GM12872 (cell line): ENCODE data around the gene DYNC1I2.

Experiments used
- TF ChIP-seq, protein P1 (sequence below): IDR thresholded peaks from 3 replicates; pipeline ENCODE4 v1.5.1; 2011; ENCODE audit warnings: low read depth, mild to moderate bottlenecking, low read length, moderate library complexity; ENCODE audit not compliant: insufficient read depth

Gene DYNC1I2

DNA sequence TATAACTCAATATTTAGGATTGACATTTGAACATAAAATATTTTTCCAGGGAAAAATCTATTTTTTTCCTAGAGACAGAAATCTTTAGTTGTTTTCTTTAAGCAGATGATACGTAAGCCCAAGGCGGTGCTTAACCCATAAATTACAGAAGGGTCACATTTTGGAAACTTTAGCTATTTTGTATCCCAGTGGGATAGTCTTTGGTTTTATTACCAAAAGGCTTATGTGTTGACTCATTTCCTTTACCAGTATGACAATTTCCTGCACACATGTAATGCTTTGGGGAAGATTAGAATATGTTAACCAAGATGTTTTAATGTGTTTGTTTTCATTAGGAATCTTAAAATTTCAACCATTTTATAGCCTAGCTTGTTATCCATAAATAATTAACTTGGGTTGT is 24.8 kb downstream of the DYNC1I2 start:
- TF ChIP-seq, protein P1, sequence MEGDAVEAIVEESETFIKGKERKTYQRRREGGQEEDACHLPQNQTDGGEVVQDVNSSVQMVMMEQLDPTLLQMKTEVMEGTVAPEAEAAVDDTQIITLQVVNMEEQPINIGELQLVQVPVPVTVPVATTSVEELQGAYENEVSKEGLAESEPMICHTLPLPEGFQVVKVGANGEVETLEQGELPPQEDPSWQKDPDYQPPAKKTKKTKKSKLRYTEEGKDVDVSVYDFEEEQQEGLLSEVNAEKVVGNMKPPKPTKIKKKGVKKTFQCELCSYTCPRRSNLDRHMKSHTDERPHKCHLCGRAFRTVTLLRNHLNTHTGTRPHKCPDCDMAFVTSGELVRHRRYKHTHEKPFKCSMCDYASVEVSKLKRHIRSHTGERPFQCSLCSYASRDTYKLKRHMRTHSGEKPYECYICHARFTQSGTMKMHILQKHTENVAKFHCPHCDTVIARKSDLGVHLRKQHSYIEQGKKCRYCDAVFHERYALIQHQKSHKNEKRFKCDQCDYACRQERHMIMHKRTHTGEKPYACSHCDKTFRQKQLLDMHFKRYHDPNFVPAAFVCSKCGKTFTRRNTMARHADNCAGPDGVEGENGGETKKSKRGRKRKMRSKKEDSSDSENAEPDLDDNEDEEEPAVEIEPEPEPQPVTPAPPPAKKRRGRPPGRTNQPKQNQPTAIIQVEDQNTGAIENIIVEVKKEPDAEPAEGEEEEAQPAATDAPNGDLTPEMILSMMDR: no peak

DNA sequence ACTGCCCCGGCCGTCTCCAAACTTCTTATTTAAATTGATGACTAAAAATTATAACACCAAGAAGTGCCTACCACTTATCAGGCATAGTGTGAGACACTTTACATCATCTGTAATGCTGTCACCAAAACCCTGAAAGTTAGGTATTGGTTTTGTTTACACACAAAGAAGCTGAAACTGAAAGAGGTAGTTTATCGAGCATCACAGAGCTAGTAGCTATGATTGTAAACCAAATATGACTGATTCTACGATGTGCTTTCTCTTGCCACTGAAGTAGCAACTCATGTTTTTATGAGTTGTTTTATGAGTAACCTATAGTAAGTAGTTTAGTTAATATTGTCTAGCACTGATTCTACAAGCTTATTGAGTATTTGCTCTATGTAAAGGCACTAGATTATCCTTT is 31.5 kb downstream of the DYNC1I2 start:
- TF ChIP-seq, protein P1: no peak

DNA sequence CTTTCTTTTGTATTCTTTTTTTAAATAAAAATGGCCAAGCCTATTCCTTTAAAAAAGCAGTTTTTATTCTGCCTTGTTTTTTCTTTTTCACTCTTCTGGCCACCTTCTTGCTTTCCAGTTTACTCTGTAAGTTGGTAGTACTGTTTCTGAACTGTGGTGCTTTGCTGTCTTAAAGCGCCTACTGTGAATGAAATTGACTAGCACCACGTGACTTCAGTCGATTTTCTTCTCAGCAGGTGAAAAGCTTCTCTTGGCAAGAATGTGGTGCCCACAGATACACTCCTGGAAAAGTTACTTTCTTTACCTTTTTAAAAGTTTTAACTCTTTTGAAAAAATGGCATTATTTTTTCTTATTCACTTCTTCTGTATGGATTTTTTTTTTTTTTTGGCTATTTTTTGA is 32.4 kb downstream of the DYNC1I2 start:
- TF ChIP-seq, protein P1: no peak

DNA sequence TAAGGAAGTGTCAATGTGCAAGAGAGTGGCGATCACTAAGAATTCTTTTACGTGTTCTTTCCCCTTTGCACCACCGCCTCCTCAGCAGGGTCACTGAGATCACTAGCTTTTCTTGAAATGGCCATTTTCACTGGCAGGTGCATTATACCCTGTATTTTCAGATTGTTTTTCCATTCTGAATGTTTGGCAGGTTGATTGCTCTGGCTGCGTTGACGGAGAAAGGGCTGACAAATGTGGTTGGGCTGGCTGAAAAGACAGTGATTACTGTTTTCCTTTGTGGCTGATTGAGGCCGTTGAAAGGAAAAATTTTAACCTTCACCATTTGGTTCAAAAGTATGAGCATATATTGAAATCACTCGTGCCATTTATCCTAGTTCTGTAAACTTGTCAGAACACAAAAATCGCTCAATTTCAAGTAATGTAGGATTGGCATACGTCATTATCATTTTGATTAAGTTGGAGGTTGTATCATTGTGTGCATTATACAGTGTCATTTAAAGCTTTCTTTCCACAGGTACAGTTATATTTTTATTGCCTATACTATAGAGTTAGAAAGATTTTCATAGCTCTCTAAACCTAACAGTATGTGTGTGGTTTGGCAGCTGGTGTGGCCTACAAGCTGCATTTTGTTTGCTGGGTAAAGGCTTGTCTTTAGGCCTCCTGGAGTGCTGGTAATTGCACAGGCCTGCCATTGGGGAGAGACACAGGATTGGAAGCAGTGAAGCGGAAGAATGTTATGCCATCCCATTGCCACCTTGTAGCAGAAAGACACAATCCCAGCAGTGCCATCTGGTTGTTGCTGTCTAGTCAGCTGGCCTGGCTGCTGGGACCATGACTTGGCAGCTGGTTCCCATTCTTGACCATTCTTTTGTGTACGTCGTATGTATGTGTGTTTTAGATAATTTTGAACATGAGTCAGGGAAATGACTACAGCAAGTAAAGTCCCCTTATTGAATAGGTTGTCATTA is 36.7 kb downstream of the DYNC1I2 start:
- TF ChIP-seq, protein P1: no peak

DNA sequence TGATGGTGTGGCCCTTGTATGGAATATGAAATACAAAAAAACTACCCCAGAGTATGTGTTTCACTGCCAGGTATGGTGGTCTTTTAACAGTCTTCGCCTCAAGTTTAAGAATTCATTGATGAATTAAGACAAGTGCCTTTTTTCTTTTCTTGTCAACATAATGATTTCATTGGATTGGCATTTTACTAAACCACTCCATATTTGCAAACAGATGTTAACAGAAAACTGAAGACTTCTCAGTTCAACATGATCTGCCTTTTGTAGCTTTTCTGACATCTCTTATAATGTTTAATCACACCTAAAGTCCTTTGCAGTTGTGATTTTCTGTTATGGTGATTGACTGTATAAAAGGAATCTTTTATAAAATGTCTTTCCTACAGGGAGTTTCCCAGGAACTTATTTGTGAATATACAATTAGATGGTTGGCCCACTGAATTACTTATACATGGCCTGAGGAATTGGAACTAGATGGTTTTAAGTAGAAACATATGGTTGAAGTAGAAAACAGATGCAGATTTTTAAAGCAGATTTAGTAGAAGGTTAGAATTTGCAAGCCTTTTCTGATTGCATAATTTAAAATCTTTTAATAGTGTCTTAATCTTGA is 39.7 kb downstream of the DYNC1I2 start:
- TF ChIP-seq, protein P1: no peak

DNA sequence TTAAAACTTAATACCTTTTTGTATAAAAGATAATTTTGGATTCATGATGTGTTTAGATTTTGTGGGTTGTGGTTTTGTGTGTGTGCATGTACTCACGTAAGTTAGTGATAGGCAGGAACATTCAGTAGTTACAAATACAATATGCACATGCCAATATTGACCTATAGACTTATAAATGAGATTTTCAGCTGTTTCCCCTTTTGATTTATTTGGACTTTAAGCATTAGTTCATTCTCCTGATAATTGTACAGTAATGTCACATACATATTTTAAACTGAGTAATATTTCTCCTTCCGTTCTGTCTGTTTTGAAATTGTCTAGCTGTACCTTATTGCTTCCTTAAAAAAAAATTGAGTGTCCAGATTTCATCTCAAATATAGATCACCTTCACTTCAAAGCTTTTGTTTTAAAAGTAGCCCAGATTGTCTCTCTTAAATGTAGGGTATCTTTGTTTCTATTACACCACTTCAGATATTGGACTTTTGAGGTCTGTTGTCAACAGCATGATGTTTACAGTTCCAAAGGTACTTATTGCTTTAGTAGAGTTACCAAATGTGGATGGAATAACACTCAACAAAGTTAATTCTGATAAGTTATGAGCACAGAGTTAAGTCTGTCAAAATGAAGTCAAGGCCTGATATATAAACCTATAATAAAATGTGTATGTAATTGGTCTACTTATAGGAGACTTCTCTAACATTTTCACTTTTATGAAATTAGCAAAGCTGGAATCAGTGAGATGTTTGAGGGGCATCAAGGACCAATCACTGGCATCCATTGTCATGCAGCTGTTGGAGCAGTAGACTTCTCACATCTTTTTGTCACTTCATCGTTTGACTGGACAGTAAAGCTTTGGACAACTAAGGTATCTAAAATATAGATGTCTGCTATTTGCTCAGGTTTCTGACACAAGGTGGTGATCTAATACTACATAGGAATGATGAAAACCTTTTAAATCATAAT is 42.0 kb downstream of the DYNC1I2 start:
- TF ChIP-seq, protein P1: no peak

DNA sequence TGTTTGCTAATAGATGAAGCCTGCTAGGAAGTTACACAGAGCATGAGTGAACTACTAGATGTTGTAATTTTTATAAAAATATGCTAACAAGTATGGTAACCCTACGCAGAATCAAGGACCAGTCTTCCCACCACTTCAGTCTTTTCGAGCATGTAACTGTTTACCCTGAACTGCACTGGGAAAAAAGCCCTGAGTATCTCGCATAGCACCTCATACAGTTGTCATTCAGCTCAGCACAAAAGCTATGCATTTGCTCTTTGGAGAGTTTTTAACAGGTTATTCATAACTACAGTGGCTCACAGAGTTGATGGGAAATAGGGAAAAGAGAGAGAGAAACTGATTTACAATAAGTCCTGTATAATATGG is 42.7 kb downstream of the DYNC1I2 start:
- TF ChIP-seq, protein P1: no peak
